Measurements from ENCODE around the gene PTX4.

DNA sequence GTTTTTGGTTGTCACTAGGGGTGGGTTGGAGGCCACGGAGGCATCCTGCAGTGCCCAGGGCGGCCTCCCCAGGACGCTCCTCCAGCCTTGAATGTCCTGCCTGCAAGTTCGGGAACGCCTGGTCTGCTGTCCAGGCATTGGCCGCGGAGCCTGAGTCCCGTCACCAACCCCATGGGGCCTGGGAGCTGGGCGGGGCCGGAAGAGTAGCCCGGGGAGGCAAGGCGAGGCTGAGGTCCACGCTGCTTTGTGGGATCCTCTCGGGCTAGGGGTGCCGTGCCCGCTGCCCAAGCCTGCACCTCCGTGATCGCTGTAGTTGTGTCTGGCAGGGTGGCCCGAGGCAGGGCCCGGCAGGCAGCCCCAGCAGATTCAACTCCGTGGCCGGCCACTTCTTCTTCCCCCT is 17.2 kb upstream of the PTX4 start:
- TF ChIP-seq ZNF462 (CRISPR knock-in tag; IDR thresholded peaks at IDR 0.05) (no peak), POLR2AphosphoS5 (IDR thresholded peaks at IDR 0.05; ENCODE audit: low read depth) (no peak), REST (IDR thresholded peaks at IDR 0.05; ENCODE audit: unreplicated experiment) (no peak), ZNF331 (CRISPR knock-in tag; IDR thresholded peaks at IDR 0.05; ENCODE audit: low read depth) (no peak), EZH2 (IDR thresholded peaks at IDR 0.05; ENCODE audit: low read depth, unreplicated experiment) (no peak)
- TF ChIP-seq, protein P1, sequence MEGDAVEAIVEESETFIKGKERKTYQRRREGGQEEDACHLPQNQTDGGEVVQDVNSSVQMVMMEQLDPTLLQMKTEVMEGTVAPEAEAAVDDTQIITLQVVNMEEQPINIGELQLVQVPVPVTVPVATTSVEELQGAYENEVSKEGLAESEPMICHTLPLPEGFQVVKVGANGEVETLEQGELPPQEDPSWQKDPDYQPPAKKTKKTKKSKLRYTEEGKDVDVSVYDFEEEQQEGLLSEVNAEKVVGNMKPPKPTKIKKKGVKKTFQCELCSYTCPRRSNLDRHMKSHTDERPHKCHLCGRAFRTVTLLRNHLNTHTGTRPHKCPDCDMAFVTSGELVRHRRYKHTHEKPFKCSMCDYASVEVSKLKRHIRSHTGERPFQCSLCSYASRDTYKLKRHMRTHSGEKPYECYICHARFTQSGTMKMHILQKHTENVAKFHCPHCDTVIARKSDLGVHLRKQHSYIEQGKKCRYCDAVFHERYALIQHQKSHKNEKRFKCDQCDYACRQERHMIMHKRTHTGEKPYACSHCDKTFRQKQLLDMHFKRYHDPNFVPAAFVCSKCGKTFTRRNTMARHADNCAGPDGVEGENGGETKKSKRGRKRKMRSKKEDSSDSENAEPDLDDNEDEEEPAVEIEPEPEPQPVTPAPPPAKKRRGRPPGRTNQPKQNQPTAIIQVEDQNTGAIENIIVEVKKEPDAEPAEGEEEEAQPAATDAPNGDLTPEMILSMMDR (conservative IDR thresholded peaks at IDR 0.05; ENCODE audit: low read depth in 2 of 2), result no peak
